ENCODE data around the gene PRPF6. TPM values are rescaled to one million over a fixed set of nuclear protein-coding genes. Genes with fewer than 3 reads are reported as not detected.
A peak's percentile ranks its signal among the peaks of the same experiment; 100 is the strongest.

Gene PRPF6
- total and polyA plus RNA-seq, 2 of the 13 experiments (the other 11 are each of a cell fraction or from before 2014, with no cell fraction given) = 63.7 to 101 TPM

GRCh38 chr20:64062596-64063388 is 81.9 kb downstream of the PRPF6 start, which contains the start of gene TCEA2 (continued):
- no peak for TF ChIP-seq ZNF343 (CRISPR knock-in tag; IDR thresholded peaks at IDR 0.05)
- TF ChIP-seq KAT8 (CRISPR knock-in tag; IDR thresholded peaks at IDR 0.05) = peak; percentile 96
- peak; percentile 63 for TF ChIP-seq LBX2 (CRISPR knock-in tag; IDR thresholded peaks at IDR 0.05; ENCODE audit: borderline replicate concordance)
- no peak for TF ChIP-seq TCF7L2 (IDR thresholded peaks at IDR 0.05; ENCODE audit: low read depth, low read length)
- no peak; the same call in 1 of the 2 replicates for TF ChIP-seq BRD4 (CRISPR knock-in tag; IDR thresholded peaks at IDR 0.05)
- peak; percentile 36 for TF ChIP-seq TMF1 (CRISPR knock-in tag; IDR thresholded peaks at IDR 0.05; ENCODE audit: low read depth)
- peak; percentile 98 for TF ChIP-seq ZNF552 (CRISPR knock-in tag; IDR thresholded peaks at IDR 0.05; ENCODE audit: borderline replicate concordance)
- TF ChIP-seq ZFP41 (CRISPR knock-in tag; IDR thresholded peaks at IDR 0.05; ENCODE audit: borderline replicate concordance) = peak; percentile 91
- TF ChIP-seq ZNF503 (CRISPR knock-in tag; IDR thresholded peaks at IDR 0.05) = peak; percentile 78; the same call in 1 of the 2 replicates
- peak; percentile 96 for TF ChIP-seq RBFOX2 (IDR thresholded peaks at IDR 0.05; ENCODE audit: low read depth, low read length)
- peak in 1 of 2 experiments; percentile 81; a peak in 2 of 4 replicates for TF ChIP-seq POLR2A (IDR thresholded peaks at IDR 0.05; ENCODE audit: insufficient read depth in 1 of 2, low read depth in 2 of 2, low read length in 2 of 2)
- peak; percentile 90 for TF ChIP-seq ZSCAN21 (CRISPR knock-in tag; IDR thresholded peaks at IDR 0.05; ENCODE audit: borderline replicate concordance)
- TF ChIP-seq, protein P1, sequence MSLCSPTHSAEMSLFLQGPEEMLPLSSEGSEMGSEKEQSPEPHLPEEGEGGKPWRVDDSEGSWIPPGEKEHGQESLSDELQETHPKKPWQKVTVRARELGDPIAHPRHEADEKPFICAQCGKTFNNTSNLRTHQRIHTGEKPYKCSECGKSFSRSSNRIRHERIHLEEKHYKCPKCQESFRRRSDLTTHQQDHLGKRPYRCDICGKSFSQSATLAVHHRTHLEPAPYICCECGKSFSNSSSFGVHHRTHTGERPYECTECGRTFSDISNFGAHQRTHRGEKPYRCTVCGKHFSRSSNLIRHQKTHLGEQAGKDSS (CRISPR knock-in tag; IDR thresholded peaks at IDR 0.05; ENCODE audit: borderline replicate concordance, low read depth) = no peak; the same call in 1 of the 2 replicates
- TF ChIP-seq GZF1 (CRISPR knock-in tag; IDR thresholded peaks at IDR 0.05) = no peak; the same call in 1 of the 2 replicates
- TF ChIP-seq, protein P2, sequence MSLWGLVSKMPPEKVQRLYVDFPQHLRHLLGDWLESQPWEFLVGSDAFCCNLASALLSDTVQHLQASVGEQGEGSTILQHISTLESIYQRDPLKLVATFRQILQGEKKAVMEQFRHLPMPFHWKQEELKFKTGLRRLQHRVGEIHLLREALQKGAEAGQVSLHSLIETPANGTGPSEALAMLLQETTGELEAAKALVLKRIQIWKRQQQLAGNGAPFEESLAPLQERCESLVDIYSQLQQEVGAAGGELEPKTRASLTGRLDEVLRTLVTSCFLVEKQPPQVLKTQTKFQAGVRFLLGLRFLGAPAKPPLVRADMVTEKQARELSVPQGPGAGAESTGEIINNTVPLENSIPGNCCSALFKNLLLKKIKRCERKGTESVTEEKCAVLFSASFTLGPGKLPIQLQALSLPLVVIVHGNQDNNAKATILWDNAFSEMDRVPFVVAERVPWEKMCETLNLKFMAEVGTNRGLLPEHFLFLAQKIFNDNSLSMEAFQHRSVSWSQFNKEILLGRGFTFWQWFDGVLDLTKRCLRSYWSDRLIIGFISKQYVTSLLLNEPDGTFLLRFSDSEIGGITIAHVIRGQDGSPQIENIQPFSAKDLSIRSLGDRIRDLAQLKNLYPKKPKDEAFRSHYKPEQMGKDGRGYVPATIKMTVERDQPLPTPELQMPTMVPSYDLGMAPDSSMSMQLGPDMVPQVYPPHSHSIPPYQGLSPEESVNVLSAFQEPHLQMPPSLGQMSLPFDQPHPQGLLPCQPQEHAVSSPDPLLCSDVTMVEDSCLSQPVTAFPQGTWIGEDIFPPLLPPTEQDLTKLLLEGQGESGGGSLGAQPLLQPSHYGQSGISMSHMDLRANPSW (CRISPR knock-in tag; IDR thresholded peaks at IDR 0.05; ENCODE audit: borderline replicate concordance) = peak; percentile 92; the same call in 1 of the 2 replicates
- no peak for TF ChIP-seq NFRKB (IDR thresholded peaks at IDR 0.05)
- TF ChIP-seq SATB2 (CRISPR knock-in tag; IDR thresholded peaks at IDR 0.05) = no peak
- TF ChIP-seq CBX2 (IDR thresholded peaks at IDR 0.05; ENCODE audit: low read depth, low read length) = no peak
- TF ChIP-seq CBX2 (CRISPR knock-in tag; IDR thresholded peaks at IDR 0.05; ENCODE audit: low read depth) = 0 out of 2 replicates have a peak, but pooled peaks have one; percentile 67
- peak; percentile 94 for TF ChIP-seq HBP1 (CRISPR knock-in tag; IDR thresholded peaks at IDR 0.05; ENCODE audit: low read depth)
- no peak for TF ChIP-seq BRF2 (CRISPR knock-in tag; IDR thresholded peaks at IDR 0.05)

Measured in HepG2 (cell line).